Epidermal melanocyte (primary cell): Measurements from ENCODE around the gene WDR36.

Experiments used
- DNase-seq: peaks from one replicate; pipeline ENCODE4 v3.0.0; 2011; ENCODE audit warnings: low spot score; ENCODE audit not compliant: insufficient read length

Gene WDR36

DNA sequence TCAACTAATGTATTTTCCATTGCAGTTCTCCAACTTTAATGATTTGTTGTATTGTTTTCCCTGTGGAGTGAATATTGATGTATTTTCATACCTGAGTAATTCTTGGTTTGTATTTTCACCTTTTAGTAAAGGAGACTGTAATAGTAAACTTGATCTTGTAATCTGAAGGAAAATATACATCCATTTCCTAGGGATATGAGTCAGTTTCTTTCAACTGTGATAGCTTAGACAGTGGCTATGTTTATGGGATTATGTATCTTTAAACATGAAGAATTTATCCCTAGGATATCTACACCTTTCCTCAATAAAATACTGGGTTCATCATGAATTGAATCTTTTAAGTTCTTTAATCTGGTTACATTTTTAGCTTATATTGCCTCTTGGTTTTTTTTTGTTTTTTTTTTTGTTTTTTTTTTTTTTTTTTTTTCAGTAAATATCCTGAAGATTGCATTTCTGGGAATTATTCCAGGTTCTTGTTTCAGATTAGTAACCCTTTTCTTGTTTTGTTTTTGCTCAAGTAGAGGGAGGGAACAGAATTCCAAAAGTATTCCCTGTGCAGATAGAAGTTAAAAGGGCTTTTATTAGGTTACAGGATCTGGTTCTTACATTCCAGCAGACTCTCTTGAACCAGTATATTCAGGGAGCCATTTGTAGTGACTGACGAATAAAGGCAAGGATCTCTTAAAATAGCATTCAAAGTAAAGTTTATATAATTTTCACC, 7.1 kb downstream of the WDR36 start:
- no peak for DNase-seq

DNA sequence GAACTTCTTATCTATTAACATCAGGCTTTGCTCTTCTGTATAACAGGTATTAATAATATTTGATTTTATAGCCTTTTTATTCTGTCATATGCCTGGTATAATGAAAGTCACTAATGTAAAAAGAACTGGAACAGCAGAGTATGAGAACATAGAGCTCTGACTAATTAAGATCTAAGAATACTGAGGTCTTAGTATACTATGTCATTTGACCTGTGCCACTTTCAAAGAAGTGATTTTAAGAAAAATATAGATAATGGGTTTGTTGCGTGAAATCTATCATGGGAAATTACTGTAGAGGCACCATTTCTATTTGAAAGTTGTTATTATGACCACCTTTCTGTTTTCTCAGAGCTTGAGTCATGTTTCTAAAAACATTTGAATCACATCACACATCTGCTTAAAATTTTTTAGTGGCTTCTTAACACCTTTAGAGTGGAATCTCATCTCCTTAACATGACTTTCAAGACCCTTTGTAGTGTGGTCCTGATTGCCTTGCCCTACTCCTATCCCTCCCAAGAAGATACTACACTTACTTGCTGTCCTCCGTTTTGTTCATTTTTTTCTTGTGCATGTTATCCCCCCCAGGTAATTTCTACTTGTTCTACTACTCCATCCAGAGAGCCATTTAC, 14.3 kb downstream of the WDR36 start:
- DNase-seq, result no peak

DNA sequence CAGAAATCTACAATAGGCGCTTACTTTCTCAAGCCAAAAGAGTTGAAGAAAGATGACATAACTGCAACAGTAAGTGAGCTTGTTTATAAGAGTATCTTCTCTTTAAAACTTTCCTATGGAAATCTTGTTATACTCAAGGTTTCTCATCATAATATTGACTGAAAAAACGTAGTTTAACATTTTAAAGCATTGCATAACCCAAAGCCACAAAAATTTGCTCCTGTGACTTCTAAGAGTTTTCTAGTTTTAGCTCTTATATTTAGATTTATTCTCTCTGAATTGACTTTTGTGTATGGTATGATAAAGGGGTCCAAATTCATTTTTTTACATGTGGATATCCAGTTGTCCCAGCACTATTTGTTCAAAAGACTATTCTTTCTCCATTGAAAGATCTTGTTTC, 15.2 kb downstream of the WDR36 start:
- no peak for DNase-seq

DNA sequence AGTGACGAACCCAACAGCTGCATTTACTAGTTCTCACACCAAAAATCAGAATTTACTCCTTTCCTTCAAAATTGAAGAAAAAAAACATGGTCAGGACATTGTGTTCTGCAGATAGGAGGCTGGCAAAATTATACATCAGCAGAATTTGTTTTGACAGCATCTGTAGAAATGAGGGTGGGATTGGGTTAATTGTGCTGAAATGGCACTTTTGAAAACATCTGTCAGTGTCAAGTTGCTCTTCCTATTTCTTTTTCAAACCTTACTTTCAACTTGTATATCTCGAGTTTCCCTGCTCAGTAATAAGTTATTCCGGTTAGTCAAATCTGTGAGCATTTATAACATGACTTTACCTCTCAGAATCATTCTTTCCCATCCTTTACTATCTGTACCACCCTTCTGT, 19.8 kb downstream of the WDR36 start:
- no peak for DNase-seq

DNA sequence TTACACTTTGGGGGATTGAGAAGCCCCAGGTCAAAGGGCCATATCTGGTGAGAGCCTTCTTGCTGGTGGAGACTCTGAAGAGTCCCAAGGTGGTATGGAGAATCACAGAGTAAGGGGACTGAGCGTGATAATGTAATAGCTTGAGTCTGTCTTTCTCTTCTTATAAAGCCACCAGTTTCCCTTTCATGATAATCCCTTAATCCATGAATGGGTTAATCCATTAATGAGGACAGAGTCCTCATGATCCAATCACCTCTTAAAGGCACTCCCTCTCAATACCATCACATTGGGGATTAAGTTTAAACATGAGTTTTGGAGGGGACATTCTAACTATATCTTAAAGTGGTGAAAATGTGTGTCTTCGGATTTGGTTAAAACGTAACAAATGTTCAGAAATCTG, 21.5 kb downstream of the WDR36 start:
- DNase-seq, result no peak

DNA sequence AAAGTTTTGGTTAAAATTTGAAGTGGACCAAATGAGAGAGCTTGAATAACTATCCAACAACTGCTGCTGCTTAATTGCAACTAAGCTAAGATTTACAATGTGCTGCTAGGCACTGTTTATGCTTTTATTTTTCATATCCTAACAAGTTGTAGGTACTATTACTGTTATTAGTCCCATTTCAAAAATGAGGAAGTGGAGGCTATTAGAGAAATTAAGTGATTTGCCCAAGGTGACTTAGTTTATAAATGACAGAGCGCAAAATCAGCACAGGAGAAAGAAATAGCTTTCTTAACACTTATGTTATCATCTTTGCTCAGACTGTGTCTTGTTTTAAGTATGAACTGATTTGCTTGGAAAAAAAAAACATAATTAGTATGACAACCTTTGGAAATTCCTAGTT, 23.1 kb downstream of the WDR36 start:
- no peak for DNase-seq

DNA sequence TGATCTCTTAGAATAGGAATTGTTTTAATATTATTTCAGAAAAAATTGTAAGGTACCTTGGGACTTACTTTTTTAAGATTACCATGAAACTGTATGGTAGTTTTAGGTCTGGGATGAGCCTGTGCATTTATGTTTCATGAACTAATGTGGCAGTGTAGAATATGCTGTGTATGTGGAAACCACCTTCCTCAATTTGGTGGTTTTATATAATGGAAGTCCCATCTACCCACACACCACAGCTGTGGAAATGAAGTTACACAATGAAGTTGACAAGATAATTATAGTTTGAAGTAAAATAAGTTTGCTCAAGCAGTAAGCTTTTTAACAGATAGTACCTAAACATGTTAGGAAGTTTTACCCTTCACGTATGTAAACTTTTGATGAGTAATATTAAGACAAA, 24.4 kb downstream of the WDR36 start:
- no peak for DNase-seq

DNA sequence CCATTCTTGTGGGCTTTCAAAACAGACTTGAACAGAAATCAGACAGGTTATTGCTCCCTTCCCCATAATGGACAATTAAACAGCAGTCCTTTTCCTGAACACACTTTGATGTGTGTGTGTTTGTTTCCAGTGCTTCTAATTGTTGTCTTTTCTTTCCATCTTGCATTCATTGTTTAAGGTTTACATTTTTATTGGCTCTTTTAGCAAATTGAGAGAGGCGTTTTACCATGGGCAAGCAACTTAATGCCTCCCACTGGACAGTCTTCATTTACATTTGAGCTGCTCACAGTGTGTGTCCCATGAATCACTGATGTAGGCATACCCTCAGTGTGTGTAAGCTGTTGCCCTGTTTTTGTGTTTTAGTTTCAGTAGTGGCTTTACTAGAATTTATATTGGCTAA, 25.0 kb downstream of the WDR36 start:
- DNase-seq, result no peak

DNA sequence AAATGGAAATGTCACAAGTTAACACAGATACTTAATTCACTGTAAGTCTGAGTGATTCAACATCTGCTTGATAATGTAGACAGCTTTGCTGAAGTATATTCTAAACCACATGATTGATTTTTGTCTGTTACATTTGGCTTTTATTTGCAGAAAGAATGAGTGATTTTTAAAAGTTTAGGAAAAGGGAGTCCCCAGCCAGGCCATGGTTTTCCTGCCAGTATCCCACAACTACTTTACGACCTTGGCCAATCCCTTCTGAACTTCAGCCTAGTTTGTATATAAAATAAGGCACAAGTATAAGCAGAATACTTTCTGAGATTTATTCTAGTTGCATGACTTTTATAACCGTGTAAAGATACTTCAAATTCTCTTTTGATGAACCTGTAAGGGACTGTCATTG, 27.1 kb downstream of the WDR36 start:
- DNase-seq, result no peak

DNA sequence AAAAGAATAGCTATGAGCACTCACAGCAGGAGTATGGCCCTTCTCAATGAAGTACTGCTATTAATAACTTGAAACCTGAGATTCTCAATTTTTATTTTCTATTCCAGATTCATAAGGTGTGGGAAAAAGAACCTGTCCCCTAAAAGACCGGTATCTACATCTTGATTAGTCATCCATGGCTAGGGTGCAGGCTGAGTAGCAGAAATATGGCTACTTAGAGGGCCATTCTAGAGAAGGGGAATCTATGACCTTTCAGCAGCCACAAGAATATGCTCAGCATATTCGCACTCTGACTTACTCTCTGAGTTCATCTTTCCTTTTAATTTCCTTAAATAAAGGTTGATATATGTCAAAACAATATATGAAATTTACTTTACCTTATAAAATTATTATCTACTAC, 27.7 kb downstream of the WDR36 start:
- DNase-seq, result no peak

DNA sequence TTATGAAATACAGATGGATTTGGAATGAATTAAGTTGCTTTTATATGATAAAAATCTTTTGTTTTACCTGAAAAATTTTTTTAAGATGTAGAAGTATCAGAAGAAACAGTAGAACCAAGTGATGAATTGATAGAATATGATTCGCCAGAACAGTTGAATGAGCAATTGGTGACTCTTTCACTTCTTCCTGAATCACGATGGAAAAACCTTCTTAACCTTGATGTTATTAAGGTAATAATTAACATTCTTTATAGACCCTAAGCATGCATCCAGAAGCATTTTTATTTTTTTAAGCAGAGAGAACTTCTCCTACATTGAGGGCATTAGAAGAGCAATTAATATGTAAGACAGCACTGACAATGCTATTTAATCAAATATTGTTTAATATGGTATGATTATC, 28.8 kb downstream of the WDR36 start:
- no peak for DNase-seq

DNA sequence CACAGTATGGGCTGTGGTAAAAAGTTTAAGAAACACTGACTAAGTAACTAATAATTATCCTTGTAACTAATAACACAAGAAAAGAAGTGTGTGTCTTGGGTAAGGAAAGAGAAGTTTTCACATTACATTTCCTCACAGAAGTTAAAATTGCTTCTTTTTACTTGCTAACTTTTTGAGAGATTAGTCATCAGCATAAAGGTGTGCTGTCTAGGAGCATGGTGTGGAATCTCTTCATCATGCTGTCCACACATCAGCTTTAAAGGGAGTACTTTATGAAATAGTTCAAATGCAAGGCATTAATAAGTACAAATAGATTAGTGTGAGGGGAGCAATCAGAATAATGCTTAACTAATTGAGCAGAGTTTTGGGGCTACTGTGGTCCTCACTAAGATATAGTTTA, 29.8 kb downstream of the WDR36 start:
- no peak for DNase-seq

DNA sequence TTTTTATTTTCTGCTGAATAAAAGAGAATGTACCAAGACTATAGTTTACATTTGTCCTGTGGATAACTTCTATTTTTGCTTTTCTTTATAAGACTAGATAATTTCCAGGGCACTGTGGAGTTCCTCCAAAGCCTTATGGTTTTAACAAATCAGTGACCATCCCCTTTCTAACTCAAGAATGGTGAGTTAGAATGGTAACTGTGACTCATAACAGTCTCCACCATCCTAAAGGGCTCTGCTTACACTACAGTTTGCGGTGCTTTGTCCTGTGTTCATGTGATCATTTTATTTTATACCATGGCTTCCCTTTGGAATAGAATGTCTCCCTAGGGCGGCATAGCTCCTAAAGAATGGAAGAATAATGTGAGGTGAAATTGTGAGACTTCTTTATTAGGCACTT, 30.2 kb downstream of the WDR36 start:
- no peak for DNase-seq

DNA sequence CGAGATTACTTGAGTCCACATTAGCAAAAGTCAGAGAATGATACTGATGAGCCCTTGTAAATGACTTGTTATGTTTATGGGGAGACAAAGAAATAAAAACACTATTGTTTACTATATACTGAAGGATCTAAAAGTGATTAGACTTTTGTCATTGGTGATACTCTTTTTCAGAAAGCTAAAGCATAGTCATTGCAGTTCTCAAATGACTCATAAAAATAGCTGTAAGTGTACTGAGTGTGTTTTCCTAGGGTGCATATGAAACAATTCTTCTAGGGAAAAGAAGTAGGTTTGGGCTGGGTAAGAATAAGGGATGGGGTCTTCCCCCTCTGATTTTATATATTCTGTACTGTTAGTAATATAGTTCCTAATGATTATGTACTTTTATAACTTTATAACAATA, 32.6 kb downstream of the WDR36 start:
- no peak for DNase-seq

DNA sequence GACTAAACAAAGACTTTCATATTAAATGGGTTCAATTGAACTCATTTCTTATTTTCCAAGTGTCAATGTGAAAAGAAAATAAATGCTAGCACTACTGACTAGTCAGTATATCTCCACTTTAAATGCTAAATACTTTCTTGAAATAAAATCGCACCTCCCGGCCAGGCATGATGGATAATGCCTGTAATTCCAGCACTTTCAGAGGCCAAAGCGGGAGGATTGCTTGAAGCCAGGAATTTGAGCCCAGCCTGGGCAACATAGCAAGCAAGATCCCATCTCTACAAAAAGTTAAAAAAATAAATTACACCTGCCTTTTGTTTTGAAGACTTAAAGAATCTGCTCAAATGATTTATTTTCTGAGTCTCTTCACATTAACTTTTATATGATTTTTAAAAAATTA, 34.7 kb downstream of the WDR36 start:
- no peak for DNase-seq

DNA sequence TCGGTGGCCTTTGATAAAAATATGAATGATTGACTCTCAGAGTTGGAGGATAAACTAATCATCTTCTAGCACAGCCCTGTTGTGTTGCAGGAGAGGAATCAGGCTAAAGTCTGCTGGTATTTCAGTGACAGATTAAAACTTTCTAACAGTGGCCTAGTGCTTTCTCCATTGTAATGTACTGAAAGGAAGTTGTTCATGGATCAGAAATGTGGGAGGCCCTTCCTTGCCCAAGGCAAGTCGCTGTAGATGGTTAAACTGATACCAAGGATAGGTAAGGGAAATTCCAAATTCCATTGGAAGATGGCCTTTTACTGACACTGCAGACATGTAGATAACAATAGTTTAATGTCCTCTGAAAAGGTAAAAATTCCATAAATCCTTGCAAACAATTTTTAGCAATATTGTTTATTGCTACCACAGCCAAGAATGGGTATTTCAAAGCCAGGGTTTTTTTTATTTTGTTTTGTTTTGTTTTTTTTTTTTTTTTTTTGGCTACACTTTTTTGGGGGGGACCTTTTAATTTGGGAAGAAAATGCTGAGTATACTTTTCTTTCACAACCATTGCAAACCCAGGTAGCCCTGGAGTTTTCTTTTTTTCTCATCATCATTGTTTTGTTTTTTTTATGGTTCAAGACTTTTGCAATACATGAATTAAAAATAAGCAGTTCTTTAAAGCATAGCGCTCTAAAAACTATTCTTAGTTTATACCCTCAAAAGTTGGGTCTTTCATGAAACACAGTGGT, 35.5 kb downstream of the WDR36 start:
- DNase-seq, result no peak

DNA sequence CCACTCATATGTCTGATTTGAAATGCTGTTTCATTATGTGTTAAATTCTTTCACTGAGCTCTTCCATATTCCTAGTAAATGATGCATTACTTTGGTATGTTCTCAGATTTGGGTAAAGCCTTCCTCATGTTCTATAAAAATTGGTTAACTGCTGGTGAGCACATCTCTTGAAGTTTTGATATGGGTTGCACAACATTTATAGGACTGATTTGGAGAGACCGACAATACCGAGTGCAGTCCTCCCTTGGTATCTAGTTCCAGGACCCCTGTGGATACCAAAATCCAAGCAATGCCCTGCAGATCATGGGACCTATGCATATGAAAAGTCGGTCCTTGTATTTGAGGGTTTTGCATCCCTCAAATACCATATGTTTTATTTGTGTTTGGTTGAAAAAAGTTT, 37.8 kb downstream of the WDR36 start:
- DNase-seq, result no peak

DNA sequence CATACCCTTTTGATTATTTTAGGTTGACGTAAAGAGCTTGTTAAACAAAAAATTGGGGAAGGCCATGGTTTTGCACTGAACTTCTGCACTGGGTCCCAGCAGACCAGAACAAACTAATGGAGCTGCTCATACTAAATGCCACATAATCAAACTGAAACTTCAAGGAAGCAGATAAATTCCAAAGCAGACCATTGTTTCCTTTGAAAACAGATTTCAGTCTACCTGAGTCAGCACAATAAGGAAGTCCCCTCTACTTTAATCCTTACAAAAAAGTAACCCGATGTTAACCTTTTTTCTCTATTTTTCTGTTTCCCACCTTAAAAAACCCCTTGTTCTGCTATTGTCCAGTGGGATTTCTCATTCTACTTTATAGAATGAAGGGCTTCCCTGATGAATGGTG, 39.2 kb downstream of the WDR36 start:
- DNase-seq, result no peak

DNA sequence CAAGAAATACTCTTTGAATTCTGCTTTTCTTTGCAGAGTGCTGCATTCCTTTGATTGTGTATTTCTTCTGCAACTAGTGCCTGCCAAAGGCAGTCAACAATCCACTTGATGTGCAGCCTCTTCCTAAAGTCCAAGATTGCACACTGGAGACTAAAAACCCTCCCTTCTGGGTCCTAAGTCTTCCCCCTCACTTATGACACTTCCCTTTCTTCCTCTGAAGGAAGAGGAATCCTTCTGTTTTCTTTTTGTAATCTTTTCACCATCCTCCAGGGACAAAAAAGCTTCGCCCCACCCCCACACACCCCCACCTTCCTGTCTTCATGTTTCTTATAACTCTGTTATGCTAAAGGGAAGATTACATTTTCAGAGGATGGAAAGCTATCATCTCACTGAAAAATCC, 39.9 kb downstream of the WDR36 start:
- no peak for DNase-seq

DNA sequence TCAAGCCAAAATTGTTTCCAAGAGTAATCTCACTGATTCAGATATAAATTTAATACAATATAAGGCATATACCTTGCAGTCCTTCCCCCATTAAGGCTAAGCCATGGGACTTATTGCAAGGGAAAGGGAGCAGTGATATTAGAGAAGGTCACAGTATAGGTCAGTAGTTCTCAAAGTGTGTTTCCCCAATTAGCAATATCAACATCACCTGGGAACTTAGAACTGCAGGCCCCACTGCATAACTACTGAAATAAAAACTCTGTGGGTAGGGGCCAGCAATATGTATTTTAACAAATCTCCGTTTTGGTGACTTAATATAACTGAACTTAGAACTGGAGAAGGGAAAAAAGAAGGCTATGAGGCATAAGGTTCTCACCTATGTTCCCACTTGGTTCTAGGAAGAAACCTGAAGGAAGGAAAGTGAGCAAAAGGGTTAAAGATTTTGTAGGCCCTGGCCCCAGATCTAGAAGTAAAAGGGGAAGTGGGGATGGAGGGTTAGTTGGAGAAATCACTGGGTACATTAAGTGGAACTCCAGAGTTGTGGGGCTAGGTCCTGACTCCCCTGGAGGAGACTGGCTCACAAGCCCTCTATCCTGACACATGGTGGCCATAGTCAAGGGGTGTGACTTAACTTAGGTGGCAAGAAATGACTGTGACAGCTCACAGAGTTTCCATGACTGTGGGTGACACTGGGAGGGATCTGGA, 40.7 kb downstream of the WDR36 start:
- no peak for DNase-seq

DNA sequence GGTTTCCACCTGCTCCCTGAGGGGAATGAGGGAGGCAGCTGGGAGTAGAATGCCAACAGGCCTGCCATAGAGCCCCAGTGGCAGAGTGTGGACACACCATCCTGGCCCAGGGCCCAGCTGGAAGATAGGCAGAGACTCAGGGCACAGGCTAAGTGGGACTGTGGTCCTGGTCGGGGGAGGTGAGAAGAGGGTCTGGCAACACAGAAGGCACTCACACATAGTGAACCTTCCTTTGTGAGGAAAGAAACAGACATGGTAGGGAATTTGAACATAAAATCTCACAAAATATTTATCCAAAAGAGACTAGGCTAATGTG, 41.2 kb downstream of the WDR36 start:
- no peak for DNase-seq

DNA sequence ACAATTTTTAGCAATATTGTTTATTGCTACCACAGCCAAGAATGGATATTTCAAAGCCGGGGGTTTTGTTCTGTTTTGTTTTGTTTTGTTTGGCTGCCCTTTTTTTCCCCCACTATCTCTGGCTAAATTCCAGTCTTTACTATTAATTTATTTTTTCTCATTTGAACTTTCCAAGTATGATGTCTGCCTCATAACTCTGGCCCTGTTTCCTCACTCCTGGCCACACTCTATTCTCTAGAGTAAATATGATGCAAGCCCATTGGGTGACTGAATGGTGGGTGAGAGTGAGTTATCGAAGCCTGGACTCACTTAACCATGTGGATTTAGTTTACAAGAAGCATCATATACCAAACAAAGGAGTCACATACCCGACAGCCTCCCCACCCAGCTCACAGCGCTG, 41.9 kb downstream of the WDR36 start:
- DNase-seq, result no peak
